NCI-H460 (cell line): ENCODE results near the gene CPHXL. TPM values are rescaled to one million over a fixed set of nuclear protein-coding genes. Genes with fewer than 3 reads are reported as not detected.

Experiments used
- DNase-seq: peaks from one replicate; pipeline ENCODE4 v3.0.0-alpha.2; 2016; ENCODE audit warnings: low read depth; ENCODE audit errors: extremely low read depth
- small RNA-seq, 2 experiments: library from RNA; depleted of rRNA; stranded (forward); fragments of <200 nt; gene quantifications; one replicate each; pipeline ENCODE3, GENCODE V24; 2014
- total RNA-seq: library from RNA; depleted of rRNA; stranded (reverse); fragments of >200 nt; shearing (Covaris generic); gene quantifications from 2 replicates; pipeline ENCODE4 v1.2.3, GENCODE V29; 2014; rRNA removed

CPHXL gene
- total RNA-seq, 1 experiment from 2014 or later = not detected

- no peak for DNase-seq
Measured at GRCh38 chr16:75702242-75702641, 24.0 kb downstream of the CPHXL start.

GRCh38 chr16:75701361-75701760 lies 24.9 kb downstream of the CPHXL start, which contains the start of gene DUXB:
Gene DUXB, minus strand, starts transcription at chr16:75701461. Its CDS starts 43 bp downstream, at chr16:75701418.
- no peak for DNase-seq

- no peak for DNase-seq
Measured at GRCh38 chr16:75697571-75697970, 28.7 kb downstream of the CPHXL start.

GRCh38 chr16:75695708-75696107 lies 30.6 kb downstream of the CPHXL start:
- peak; percentile 1 for DNase-seq

GRCh38 chr16:75687361-75687760 lies 38.9 kb downstream of the CPHXL start:
- DNase-seq = no peak

GRCh38 chr16:75682308-75682707 lies 44.0 kb downstream of the CPHXL start:
- DNase-seq = no peak

- DNase-seq = no peak
Measured at GRCh38 chr16:75679366-75679765, 46.9 kb downstream of the CPHXL start.

- no peak for DNase-seq
Measured at GRCh38 chr16:75676909-75677308, 49.4 kb downstream of the CPHXL start, which contains the start of gene CPHXL2. Gene CPHXL2, minus strand, starts transcription at chr16:75677009. Its CDS starts 10 bp downstream, at chr16:75676999.

GRCh38 chr16:75667503-75667902 lies 58.8 kb downstream of the CPHXL start:
- no peak for DNase-seq

Small RNA genes lying within 50 kb of the gene (small RNA-seq; reads per million reads assigned to genes)
- 0 reads per million in 2 experiments for gene RN7SL520P

Other genes starting within 250 kb of the CPHXL start
- 0.81 and 0.89 TPM in 2 replicates for gene CHST6, start 231.0 kb downstream of the CPHXL start, total RNA-seq
- gene CHST5, start 190.4 kb downstream of the CPHXL start, total RNA-seq = 0.64 and 0.87 TPM in 2 replicates
- 13.0 and 14.7 TPM in 2 replicates for gene TMEM231, start 170.2 kb downstream of the CPHXL start, total RNA-seq
- 31.3 and 34.8 TPM in 2 replicates for gene GABARAPL2, start 160.1 kb downstream of the CPHXL start, total RNA-seq
- 28.9 and 39.0 TPM in 2 replicates for gene ADAT1, start 103.2 kb downstream of the CPHXL start, total RNA-seq
- gene KARS1, start 78.8 kb downstream of the CPHXL start, total RNA-seq = 169 and 172 TPM in 2 replicates
- 24.6 and 27.9 TPM in 2 replicates for gene TERF2IP, start 78.7 kb downstream of the CPHXL start, total RNA-seq
- not detected in 2 replicates for gene CPHXL2, start 49.5 kb downstream of the CPHXL start, total RNA-seq
- gene DUXB, start 25.0 kb downstream of the CPHXL start, total RNA-seq = not detected in 2 replicates